OCI-LY7 (cell line): ENCODE measurements around the gene TGFBI. TPM values are rescaled to one million over a fixed set of nuclear protein-coding genes. Genes with fewer than 3 reads are reported as not detected.

ENCODE experiments used
- BruUV-seq: library from RNA; stranded (reverse); fragments of 400-500 nt; replicated peaks from 2 replicates; lab custom pipeline; 2021; lab: Mats Ljungman, UMichigan
- CTCF ChIA-PET: fragments of 300-600 bp; sonication (Branson Sonifier 250); formaldehyde crosslinking; loops from one replicate; lab custom pipeline; 2022; ENCODE audit warnings: antibody characterized with exemption; ENCODE audit not compliant: unreplicated experiment; lab: Charles Lee
- POLR2A ChIA-PET: fragments of 300-600 bp; sonication (Branson Sonifier 250); formaldehyde crosslinking; loops from one replicate; lab custom pipeline; 2022; ENCODE audit warnings: antibody characterized with exemption; lab: Charles Lee
- DNase-seq: peaks from one replicate; pipeline ENCODE4 v3.0.0-alpha.2; 2015; ENCODE audit warnings: low spot score
- H2AFZ ChIP-seq: fragments of 200-600 bp; sonication (generic), shearing (Covaris generic); 2 replicates; pipeline ENCODE4 v1.6.1; 2014; ENCODE audit warnings: mild to moderate bottlenecking, antibody characterized with exemption, low read length, moderate library complexity
- H3K27ac ChIP-seq: fragments of 200-600 bp; sonication (generic); 2 replicates; pipeline ENCODE4 v1.5.1; 2014; ENCODE audit warnings: mixed run types, low read depth, mild to moderate bottlenecking, moderate library complexity, low read length, inconsistent platforms; ENCODE audit not compliant: poor library complexity, severe bottlenecking
- H3K36me3 ChIP-seq: fragments of 200-600 bp; sonication (generic); 2 replicates; pipeline ENCODE4 v1.6.1; 2014; ENCODE audit warnings: mild to moderate bottlenecking, antibody characterized with exemption, low read length, moderate library complexity, mixed read lengths; ENCODE audit not compliant: insufficient read depth
- H3K4me1 ChIP-seq: fragments of 200-600 bp; sonication (generic); 2 replicates; pipeline ENCODE4 v1.5.1; 2014; ENCODE audit warnings: mild to moderate bottlenecking, low read length; ENCODE audit not compliant: insufficient read depth, poor library complexity, severe bottlenecking
- H3K4me2 ChIP-seq: fragments of 200-600 bp; sonication (generic); 2 replicates; pipeline ENCODE4 v1.6.1; 2014; ENCODE audit warnings: mild to moderate bottlenecking, low read length
- H3K4me3 ChIP-seq: fragments of 200-600 bp; sonication (generic); 2 replicates; pipeline ENCODE4 v1.5.1; 2014; ENCODE audit warnings: mild to moderate bottlenecking, low read depth, low read length; ENCODE audit not compliant: poor library complexity, severe bottlenecking
- H3K79me2 ChIP-seq: fragments of 200-600 bp; sonication (generic); 2 replicates; pipeline ENCODE4 v1.6.1; 2016; ENCODE audit warnings: low read depth, mild to moderate bottlenecking, low read length, moderate library complexity, mixed read lengths; ENCODE audit not compliant: insufficient read depth
- H3K9me2 ChIP-seq: fragments of 200-600 bp; sonication (generic); 2 replicates; pipeline ENCODE4 v1.6.1; 2016; ENCODE audit warnings: mild to moderate bottlenecking, low read length, mixed read lengths; ENCODE audit not compliant: insufficient read depth
- H3K9me3 ChIP-seq: fragments of 200-600 bp; sonication (generic); 2 replicates; pipeline ENCODE4 v1.6.1; 2014; ENCODE audit warnings: mild to moderate bottlenecking, mixed run types, low read length, mixed read lengths
- H4K20me1 ChIP-seq: fragments of 200-600 bp; sonication (generic); 2 replicates; pipeline ENCODE4 v1.6.1; 2014; ENCODE audit warnings: mild to moderate bottlenecking, antibody characterized with exemption, low read length, moderate library complexity, mixed read lengths; ENCODE audit not compliant: insufficient read depth
- EZH2phosphoT487 ChIP-seq: fragments of 200-600 bp; sonication (generic); IDR thresholded peaks from 2 replicates; pipeline ENCODE4 v1.6.1; 2018; ENCODE audit warnings: low read depth, borderline replicate concordance, mild to moderate bottlenecking, mixed run types, antibody characterized with exemption, low read length, moderate library complexity, mixed read lengths
- intact Hi-C: fragments of 100-400 bp; cut with micrococcal nuclease; formaldehyde crosslinking; loops from one replicate; pipeline ENCODE4 v1.10.0; 2022; ENCODE audit not compliant: unreplicated experiment
- total RNA-seq, 2 experiments: library from RNA; depleted of rRNA in 1 of 2; stranded (reverse); fragments of >200 nt in 1 of 2; shearing (Covaris generic) in 1 of 2; gene quantifications; 2 replicates each; pipeline ENCODE4 v1.2.3, GENCODE V29; 2014 to 2022
- TF ChIP-seq, protein P1 (sequence below): fragments of 200-600 bp; sonication (generic); conservative IDR thresholded peaks from 2 replicates; pipeline ENCODE4 v1.5.1; 2014; ENCODE audit warnings: mild to moderate bottlenecking, antibody characterized with exemption, low read length, moderate library complexity, mixed read lengths

Gene TGFBI
- total RNA-seq, 2 experiments from 2014 or later = not detected

DNA sequence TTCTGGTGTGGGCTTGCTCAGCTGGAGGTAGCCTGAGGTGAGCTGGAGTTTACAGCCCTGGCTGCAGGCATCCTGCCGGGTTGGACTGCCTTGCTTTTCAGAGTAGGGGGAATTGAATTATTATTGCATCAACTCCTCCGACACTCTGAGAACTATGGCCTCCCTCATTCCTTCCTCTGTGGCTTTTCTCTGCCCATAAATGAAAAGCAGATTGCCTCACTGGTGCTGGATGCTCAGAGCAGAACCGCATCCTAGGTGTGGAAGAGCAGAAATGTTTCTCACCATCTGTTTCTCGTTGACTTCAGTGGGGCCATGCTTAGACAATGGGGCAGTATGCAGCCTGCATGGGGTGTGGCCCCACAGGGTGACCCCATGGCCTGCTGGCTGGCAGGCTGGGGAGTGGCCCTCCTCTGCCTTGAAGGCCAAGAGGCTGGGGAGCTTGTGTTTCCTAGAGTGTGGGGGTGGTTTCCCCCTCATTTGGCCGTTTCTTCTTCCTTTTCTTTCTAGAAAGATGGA, 27.3 kb upstream of the TGFBI start:
- H2AFZ ChIP-seq = no peak overlapping the region
- no peaks in the 10 kb centered on the region for H3K36me3 ChIP-seq
- no TSS peak for BruUV-seq
- no peaks in the 10 kb centered on the region for H4K20me1 ChIP-seq
- H3K9me2 ChIP-seq = no peaks in the 10 kb centered on the region
- H3K9me3 ChIP-seq = no peaks in the 10 kb centered on the region
- TF ChIP-seq EZH2phosphoT487 = no peak
- TF ChIP-seq, protein P1, sequence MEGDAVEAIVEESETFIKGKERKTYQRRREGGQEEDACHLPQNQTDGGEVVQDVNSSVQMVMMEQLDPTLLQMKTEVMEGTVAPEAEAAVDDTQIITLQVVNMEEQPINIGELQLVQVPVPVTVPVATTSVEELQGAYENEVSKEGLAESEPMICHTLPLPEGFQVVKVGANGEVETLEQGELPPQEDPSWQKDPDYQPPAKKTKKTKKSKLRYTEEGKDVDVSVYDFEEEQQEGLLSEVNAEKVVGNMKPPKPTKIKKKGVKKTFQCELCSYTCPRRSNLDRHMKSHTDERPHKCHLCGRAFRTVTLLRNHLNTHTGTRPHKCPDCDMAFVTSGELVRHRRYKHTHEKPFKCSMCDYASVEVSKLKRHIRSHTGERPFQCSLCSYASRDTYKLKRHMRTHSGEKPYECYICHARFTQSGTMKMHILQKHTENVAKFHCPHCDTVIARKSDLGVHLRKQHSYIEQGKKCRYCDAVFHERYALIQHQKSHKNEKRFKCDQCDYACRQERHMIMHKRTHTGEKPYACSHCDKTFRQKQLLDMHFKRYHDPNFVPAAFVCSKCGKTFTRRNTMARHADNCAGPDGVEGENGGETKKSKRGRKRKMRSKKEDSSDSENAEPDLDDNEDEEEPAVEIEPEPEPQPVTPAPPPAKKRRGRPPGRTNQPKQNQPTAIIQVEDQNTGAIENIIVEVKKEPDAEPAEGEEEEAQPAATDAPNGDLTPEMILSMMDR = no peak
- H3K4me2 ChIP-seq = no peak overlapping the region
- H3K27ac ChIP-seq = no peak overlapping the region
- no peaks in the 10 kb centered on the region for H3K4me1 ChIP-seq
- no peak for DNase-seq
- intact Hi-C loops = no loop called here
- H3K79me2 ChIP-seq = no peaks in the 10 kb centered on the region
- CTCF ChIA-PET = no interaction called here
- POLR2A ChIA-PET = interaction anchor here (0.6 kb wide), 1 partner anchor 1907 kb away, joined by 3 read pairs; no protein-coding TSS in a partner anchor
- H3K4me3 ChIP-seq = no peak overlapping the region

DNA sequence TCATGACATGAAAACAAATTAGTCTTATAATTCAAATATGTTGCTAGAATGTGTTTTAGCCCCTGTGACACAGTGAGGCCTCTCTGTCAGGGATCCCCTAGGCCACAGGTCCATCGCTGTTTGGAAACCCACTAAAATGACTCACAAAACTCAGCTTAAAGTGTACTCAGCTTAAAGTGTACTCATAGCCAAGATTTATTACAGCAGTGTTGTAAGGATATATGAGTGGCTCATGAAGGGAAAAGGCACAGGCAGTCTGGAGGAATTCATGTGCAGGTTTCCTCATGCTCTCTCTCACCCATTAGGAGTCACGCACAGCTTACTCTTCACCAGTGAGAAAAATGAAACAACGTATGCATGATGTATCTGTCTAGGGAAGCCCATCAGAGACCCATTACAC, 24.4 kb upstream of the TGFBI start:
- H3K27ac ChIP-seq = no peak overlapping the region
- no peak for DNase-seq
- no peaks in the 10 kb centered on the region for H3K9me3 ChIP-seq
- TF ChIP-seq, protein P1 = no peak
- no peak for TF ChIP-seq EZH2phosphoT487
- ChIA-PET POLR2A (no interaction called here), CTCF (no interaction called here)
- no peaks in the 10 kb centered on the region for H3K79me2 ChIP-seq
- H3K4me1 ChIP-seq = no peaks in the 10 kb centered on the region
- H3K4me2 ChIP-seq = no peak overlapping the region
- H3K4me3 ChIP-seq = no peak overlapping the region
- no peaks in the 10 kb centered on the region for H3K36me3 ChIP-seq
- no peak overlapping the region for H2AFZ ChIP-seq
- intact Hi-C loops = no loop called here
- H4K20me1 ChIP-seq = no peaks in the 10 kb centered on the region
- BruUV-seq = no TSS peak
- H3K9me2 ChIP-seq = no peaks in the 10 kb centered on the region

DNA sequence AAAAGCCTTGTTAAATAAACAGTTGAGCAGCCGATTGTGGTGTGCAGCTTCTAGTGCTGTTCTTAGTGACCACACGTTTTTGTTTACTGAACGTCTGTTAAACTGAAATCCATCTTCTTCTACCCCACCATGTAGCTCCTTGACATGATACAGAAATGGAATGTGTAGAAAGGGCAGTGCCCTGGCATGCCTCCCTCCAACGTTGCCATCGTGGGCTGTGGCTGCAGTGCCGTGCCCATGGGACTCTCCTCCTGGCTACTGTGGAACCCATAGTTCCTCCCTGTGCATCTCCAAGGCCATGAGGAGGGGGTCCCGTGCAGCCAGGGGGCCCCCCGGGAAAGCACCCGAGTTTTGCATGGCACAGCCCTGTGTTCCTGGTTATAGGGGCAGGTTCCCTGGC, 23.3 kb upstream of the TGFBI start:
- intact Hi-C loops = no loop called here
- no peaks in the 10 kb centered on the region for H3K9me2 ChIP-seq
- POLR2A ChIA-PET = no interaction called here

More for the DNA sequence above, 23.3 kb upstream of the TGFBI start:
- Histone ChIP-seq H4K20me1 (no peaks in the 10 kb centered on the region), H3K9me3 (no peaks in the 10 kb centered on the region), H3K4me3 (no peak overlapping the region), H3K4me2 (no peak overlapping the region), H3K4me1 (no peaks in the 10 kb centered on the region), H3K27ac (no peak overlapping the region), H3K36me3 (no peaks in the 10 kb centered on the region), H2AFZ (no peak overlapping the region), H3K79me2 (no peaks in the 10 kb centered on the region)
- TF ChIP-seq, protein P1 = no peak
- no peak for TF ChIP-seq EZH2phosphoT487
- BruUV-seq = no TSS peak
- CTCF ChIA-PET = no interaction called here
- no peak for DNase-seq
